ENCODE measurements around the gene TAF11L2. TPM values are rescaled to one million over a fixed set of nuclear protein-coding genes. Genes with fewer than 3 reads are reported as not detected.
"Not testable (repeated sequence)": the region's sequence is repeated elsewhere in the genome, so short reads cannot be mapped to it uniquely, and the experiment has no call there.

The TAF11L2 gene
- total RNA-seq, 1 donor from 2014 or later = not detected

DNA sequence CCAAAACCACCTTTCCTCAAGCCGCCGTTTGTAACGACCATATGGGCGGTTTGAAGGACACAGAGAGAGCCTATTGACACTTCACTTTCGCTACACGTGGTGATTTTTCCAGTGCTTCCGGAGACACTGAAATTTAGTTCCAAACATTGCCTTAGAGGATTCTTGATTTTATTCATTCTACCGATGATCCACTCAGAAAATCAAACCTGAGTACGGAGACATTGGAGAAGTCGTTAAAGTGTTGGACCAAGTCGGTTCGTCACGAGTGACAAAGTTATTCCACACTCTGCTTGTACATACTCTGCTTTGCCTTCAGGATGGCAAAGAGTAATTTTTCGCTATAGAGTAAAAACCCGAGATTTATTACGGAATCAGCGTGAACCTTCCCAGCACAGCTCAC is 28.5 kb downstream of the TAF11L2 start:
- intact Hi-C loops (cut with micrococcal nuclease) = not testable (repeated sequence)

DNA sequence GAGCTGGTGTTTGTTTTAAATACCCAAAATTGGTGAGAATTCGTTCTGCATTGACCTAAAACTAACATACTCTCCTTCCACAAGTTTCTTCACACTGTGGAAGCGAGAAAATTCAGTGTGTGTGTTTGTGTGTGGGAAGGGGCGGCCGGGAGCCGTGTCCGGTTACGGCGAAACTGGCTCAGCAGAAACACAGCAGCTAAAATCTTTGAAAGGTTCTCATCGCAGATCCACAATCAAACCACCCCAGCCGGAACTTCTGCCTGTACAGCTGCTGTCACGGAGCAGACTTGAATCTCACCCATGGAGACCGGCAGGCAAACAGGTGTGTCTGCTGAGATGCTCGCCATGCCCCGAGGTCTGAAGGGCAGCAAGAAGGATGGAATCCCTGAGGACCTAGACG is 30.3 kb downstream of the TAF11L2 start, which contains the start of gene TAF11L6:
Gene TAF11L6, plus strand, starts transcription at position 301 of the 400 bp plus-strand sequence.
- intact Hi-C loops (cut with micrococcal nuclease) = not testable (repeated sequence)

Other genes starting within 250 kb of the TAF11L2 start
- gene TAF11L3, start 20.1 kb downstream of the TAF11L2 start, total RNA-seq = not detected in 2 replicates
- not detected in 2 replicates for gene TAF11L4, start 23.6 kb downstream of the TAF11L2 start, total RNA-seq
- not detected in 2 replicates for gene TAF11L5, start 27.0 kb downstream of the TAF11L2 start, total RNA-seq
- gene TAF11L6, start 30.4 kb downstream of the TAF11L2 start, total RNA-seq = not detected in 2 replicates
- gene TAF11L7, start 87.5 kb downstream of the TAF11L2 start, total RNA-seq = not detected in 2 replicates
- gene TAF11L8, start 92.7 kb downstream of the TAF11L2 start, total RNA-seq = not detected in 2 replicates
- gene TAF11L9, start 96.2 kb downstream of the TAF11L2 start, total RNA-seq = not detected in 2 replicates
- gene TAF11L10, start 99.6 kb downstream of the TAF11L2 start, total RNA-seq = not detected in 2 replicates
- not detected in 2 replicates for gene TAF11L11, start 106.0 kb downstream of the TAF11L2 start, total RNA-seq
- gene TAF11L12, start 112.2 kb downstream of the TAF11L2 start, total RNA-seq = not detected in 2 replicates
- not detected in 2 replicates for gene TAF11L13, start 133.9 kb downstream of the TAF11L2 start, total RNA-seq
- gene TAF11L14, start 136.2 kb downstream of the TAF11L2 start, total RNA-seq = not detected in 2 replicates

Data from T-helper 1 cell treated with Interleukin-12 subunit alpha and Interleukin-12 subunit beta and Interleukin-4 antibody, amounts not matched to agents 30 ng/mL and 1 ng/mL, for 36 hours (primary cell).